ENCODE results near the gene PDGFC. TPM values are rescaled to one million over a fixed set of nuclear protein-coding genes. Genes with fewer than 3 reads are reported as not detected.

Gene PDGFC
- polyA plus RNA-seq, 3 donors = 2.5 to 5.0 (median 4.9) TPM

DNA sequence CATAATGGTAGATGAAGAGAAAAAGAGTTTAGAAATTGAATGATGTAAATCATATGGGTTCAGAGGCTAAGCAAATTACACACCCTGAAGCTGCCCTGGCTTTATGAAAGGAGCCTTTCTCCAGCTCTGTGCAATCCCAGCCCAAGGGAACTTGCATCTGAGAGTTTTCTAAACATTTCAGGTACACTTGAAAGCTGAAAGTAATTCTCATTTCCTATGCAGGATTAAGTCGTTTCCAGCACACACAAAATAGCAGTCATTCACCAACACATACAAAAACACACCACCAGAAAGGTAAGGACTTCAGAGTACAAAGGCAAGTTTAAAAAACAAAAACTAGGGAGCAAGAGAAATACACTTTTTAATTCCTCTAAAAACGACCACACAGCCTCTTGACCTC is 1.7 kb downstream of the PDGFC start:
- H3K27ac ChIP-seq (ENCODE audit: low read depth in 1 of 2, low read length in 2 of 2) = no peak overlapping the region
- intact Hi-C loops (cut with micrococcal nuclease) = loop anchor here in 1 of 2 donors (5.0 to 10.0 kb wide), 4 partner anchors 78 to 1005 kb away; no protein-coding TSS in a partner anchor
- H3K36me3 Mint-ChIP-seq = no peaks in the 10 kb centered on the region
- TF ChIP-seq, protein P1, sequence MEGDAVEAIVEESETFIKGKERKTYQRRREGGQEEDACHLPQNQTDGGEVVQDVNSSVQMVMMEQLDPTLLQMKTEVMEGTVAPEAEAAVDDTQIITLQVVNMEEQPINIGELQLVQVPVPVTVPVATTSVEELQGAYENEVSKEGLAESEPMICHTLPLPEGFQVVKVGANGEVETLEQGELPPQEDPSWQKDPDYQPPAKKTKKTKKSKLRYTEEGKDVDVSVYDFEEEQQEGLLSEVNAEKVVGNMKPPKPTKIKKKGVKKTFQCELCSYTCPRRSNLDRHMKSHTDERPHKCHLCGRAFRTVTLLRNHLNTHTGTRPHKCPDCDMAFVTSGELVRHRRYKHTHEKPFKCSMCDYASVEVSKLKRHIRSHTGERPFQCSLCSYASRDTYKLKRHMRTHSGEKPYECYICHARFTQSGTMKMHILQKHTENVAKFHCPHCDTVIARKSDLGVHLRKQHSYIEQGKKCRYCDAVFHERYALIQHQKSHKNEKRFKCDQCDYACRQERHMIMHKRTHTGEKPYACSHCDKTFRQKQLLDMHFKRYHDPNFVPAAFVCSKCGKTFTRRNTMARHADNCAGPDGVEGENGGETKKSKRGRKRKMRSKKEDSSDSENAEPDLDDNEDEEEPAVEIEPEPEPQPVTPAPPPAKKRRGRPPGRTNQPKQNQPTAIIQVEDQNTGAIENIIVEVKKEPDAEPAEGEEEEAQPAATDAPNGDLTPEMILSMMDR (IDR thresholded peaks at IDR 0.05) = no peak
- no peaks in the 10 kb centered on the region for H3K36me3 ChIP-seq (replicated peaks in 1 of 2; ENCODE audit: control insufficient read depth in 1 of 2, insufficient read depth in 2 of 2, low read length in 2 of 2)
- peak overlapping the region in 2 of 7 donors; percentile 78 to 91 for H3K27ac Mint-ChIP-seq
- H3K9me3 Mint-ChIP-seq = peaks cover 0 to 3% (median 0%) of the 10 kb centered on the region in 7 donors
- no peak for DNase-seq
- no peaks in the 10 kb centered on the region for H4K20me1 ChIP-seq (ENCODE audit: insufficient read depth, low read length)
- H3K4me1 ChIP-seq (ENCODE audit: control insufficient read depth in 1 of 2, insufficient read depth in 2 of 2, low read length in 2 of 2) = peaks cover 55 to 64% of the 10 kb centered on the region in 2 donors
- no peaks in the 10 kb centered on the region for H3K9me3 ChIP-seq (replicated peaks in 1 of 2; ENCODE audit: control insufficient read depth in 1 of 2, insufficient read depth in 1 of 2, low read length in 2 of 2)
- peak overlapping the region in 2 of 3 experiments; percentile 72 to 81 for H3K4me3 ChIP-seq (replicated peaks in 1 of 3; ENCODE audit: low read depth in 2 of 3, low read length in 3 of 3)
- 0% methylated on average over 1 of the region's 2 CpGs for WGBS (ENCODE audit: insufficient coverage)
- peaks cover 0 to 3% (median 1%) of the 10 kb centered on the region in 3 donors for H3K27me3 Mint-ChIP-seq (ENCODE audit: low read depth in 3 of 3)
- no peaks in the 10 kb centered on the region for H3K27me3 ChIP-seq (ENCODE audit: control insufficient read depth in 2 of 2, insufficient read depth in 2 of 2, low read length in 2 of 2)
- peak overlapping the region; percentile 74 for H2AFZ ChIP-seq (ENCODE audit: insufficient read depth, low read depth, low read length, poor library complexity, severe bottlenecking)
- H3K4me3 Mint-ChIP-seq = peak overlapping the region; percentile 92 to 96
- peaks cover 65% of the 10 kb centered on the region for H3K4me1 Mint-ChIP-seq
- H3K4me2 ChIP-seq (replicated peaks; ENCODE audit: extremely low read depth, low read length, poor library complexity, severe bottlenecking) = peak overlapping the region; percentile 81
- peaks cover 4% of the 10 kb centered on the region for H3K79me2 ChIP-seq (ENCODE audit: insufficient read depth, low read length)
- H3K9ac ChIP-seq (ENCODE audit: insufficient read depth, low read length, poor library complexity, severe bottlenecking) = no peak overlapping the region

GRCh38 chr4:156969101-156969500 is 2.5 kb downstream of the PDGFC start:
- no peak for DNase-seq
- Mint-ChIP-seq H3K9me3 (peaks cover 0 to 3% (median 0%) of the 10 kb centered on the region in 7 donors), H3K27ac (peak overlapping the region in 5 of 7 donors; percentile 30 to 83 (median 73)), H3K4me3 (peak overlapping the region in 1 of 2 donors; percentile 67), H3K27me3 (ENCODE audit: low read depth in 3 of 3) (peaks cover 0 to 3% (median 1%) of the 10 kb centered on the region in 3 donors), H3K4me1 (peaks cover 65% of the 10 kb centered on the region), H3K36me3 (no peaks in the 10 kb centered on the region)
- WGBS (ENCODE audit: insufficient coverage) = no CpG with 5 or more reads among the region's 3 CpGs
- H2AFZ ChIP-seq (ENCODE audit: insufficient read depth, low read depth, low read length, poor library complexity, severe bottlenecking) = no peak overlapping the region
- H3K4me1 ChIP-seq (ENCODE audit: control insufficient read depth in 1 of 2, insufficient read depth in 2 of 2, low read length in 2 of 2) = peaks cover 55 to 64% of the 10 kb centered on the region in 2 donors
- H4K20me1 ChIP-seq (ENCODE audit: insufficient read depth, low read length) = no peaks in the 10 kb centered on the region
- peaks cover 4% of the 10 kb centered on the region for H3K79me2 ChIP-seq (ENCODE audit: insufficient read depth, low read length)
- H3K9ac ChIP-seq (ENCODE audit: insufficient read depth, low read length, poor library complexity, severe bottlenecking) = no peak overlapping the region
- no peaks in the 10 kb centered on the region for H3K9me3 ChIP-seq (replicated peaks in 1 of 2; ENCODE audit: control insufficient read depth in 1 of 2, insufficient read depth in 1 of 2, low read length in 2 of 2)
- intact Hi-C loops (cut with micrococcal nuclease) = loop anchor here in 1 of 2 donors (5.0 to 10.0 kb wide), 2 partner anchors 77 to 134 kb away; no protein-coding TSS in a partner anchor
- H3K27me3 ChIP-seq (ENCODE audit: control insufficient read depth in 2 of 2, insufficient read depth in 2 of 2, low read length in 2 of 2) = no peaks in the 10 kb centered on the region
- no peaks in the 10 kb centered on the region for H3K36me3 ChIP-seq (replicated peaks in 1 of 2; ENCODE audit: control insufficient read depth in 1 of 2, insufficient read depth in 2 of 2, low read length in 2 of 2)
- H3K4me2 ChIP-seq (replicated peaks; ENCODE audit: extremely low read depth, low read length, poor library complexity, severe bottlenecking) = peak overlapping the region; percentile 81
- peak overlapping the region in 1 of 3 experiments; percentile 81 for H3K4me3 ChIP-seq (replicated peaks in 1 of 3; ENCODE audit: low read depth in 2 of 3, low read length in 3 of 3)
- H3K27ac ChIP-seq (ENCODE audit: low read depth in 1 of 2, low read length in 2 of 2) = no peak overlapping the region
- TF ChIP-seq, protein P1 (IDR thresholded peaks at IDR 0.05) = no peak

Measured in CD14-positive monocyte (primary cell).